Esophagus muscularis mucosa (tissue), 4 donors: ENCODE measurements around the gene HTRA1. TPM values are rescaled to one million over a fixed set of nuclear protein-coding genes. Genes with fewer than 3 reads are reported as not detected.

Experiments used
- DNase-seq: peaks from one replicate; pipeline ENCODE4 v3.0.0-alpha.2; 2017; ENCODE audit errors: extremely low spot score
- H3K27ac ChIP-seq, 4 donors: fragments of 200-600 bp; sonication (generic); replicated peaks in 1 of 4; 1 replicate in 3 of 4; 2 replicates in 1 of 4; pipeline ENCODE4 v1.5.1; 2016 to 2019; ENCODE audit warnings: mild to moderate bottlenecking in 1 of 4
- H3K27me3 ChIP-seq, 4 donors: fragments of 200-600 bp; sonication (generic); one replicate each; pipeline versions ENCODE4 v1.5.1 to v1.6.0; 2016 to 2019
- H3K36me3 ChIP-seq, 4 donors: fragments of 200-600 bp; sonication (generic); one replicate each; pipeline ENCODE4 v1.5.1; 2016 to 2019
- H3K4me1 ChIP-seq, 4 donors: fragments of 200-600 bp; sonication (generic); one replicate each; pipeline ENCODE4 v1.5.1; 2016 to 2019
- H3K4me3 ChIP-seq, 4 donors: fragments of 200-600 bp; sonication (generic); 1 replicate in 2 of 4; 2 replicates in 2 of 4; pipeline ENCODE4 v1.5.1; 2016 to 2019; ENCODE audit warnings: mild to moderate bottlenecking in 4 of 4, moderate library complexity in 1 of 4
- H3K9me3 ChIP-seq, 4 donors: fragments of 200-600 bp; sonication (generic); 1 replicate in 3 of 4; 2 replicates in 1 of 4; pipeline ENCODE4 v1.5.1; 2016 to 2019
- EP300 ChIP-seq: sonication (generic); formaldehyde crosslinking; IDR thresholded peaks from one replicate; pipeline ENCODE4 v1.6.1; 2017; ENCODE audit warnings: antibody characterized with exemption
- POLR2A ChIP-seq: fragments of 450-650 bp; IDR thresholded peaks from one replicate; pipeline ENCODE4 v1.6.1; 2017; ENCODE audit warnings: antibody characterized with exemption, moderate library complexity, mild to moderate bottlenecking, low read depth
- POLR2AphosphoS5 ChIP-seq, 2 donors: sonication (generic); formaldehyde crosslinking; IDR thresholded peaks; one replicate each; pipeline ENCODE4 v1.6.1; 2017; ENCODE audit warnings: antibody characterized with exemption in 2 of 2
- WGBS: methylation state at CpG from one replicate; pipeline ENCODE4 v1.1.5; 2018; 5-methylcytosine and 5-hydroxymethylcytosine counted together
- intact Hi-C: fragments of 100-400 bp; cut with DNase I; formaldehyde crosslinking; loops from one replicate; pipeline ENCODE4 v1.15.1; 2023
- total RNA-seq, 4 donors: library from RNA; depleted of rRNA; stranded (reverse); fragments of >200 nt; gene quantifications; one replicate each; pipeline versions ENCODE4 v1.1.0 to v1.2.1, GENCODE V29; 2016
- TF ChIP-seq, protein P1 (sequence below), 3 experiments: fragments of 200-600 bp in 2 of 3; fragments of 450-650 bp in 1 of 3; sonication (generic) in 2 of 3; IDR thresholded peaks; one replicate each; pipeline ENCODE4 v1.5.1; 2017 to 2019; ENCODE audit warnings: antibody characterized with exemption in 3 of 3, mild to moderate bottlenecking in 2 of 3, moderate library complexity in 1 of 3

The HTRA1 gene
- total RNA-seq, 4 donors from 2014 or later: 101 to 146 (median 109) TPM

DNA sequence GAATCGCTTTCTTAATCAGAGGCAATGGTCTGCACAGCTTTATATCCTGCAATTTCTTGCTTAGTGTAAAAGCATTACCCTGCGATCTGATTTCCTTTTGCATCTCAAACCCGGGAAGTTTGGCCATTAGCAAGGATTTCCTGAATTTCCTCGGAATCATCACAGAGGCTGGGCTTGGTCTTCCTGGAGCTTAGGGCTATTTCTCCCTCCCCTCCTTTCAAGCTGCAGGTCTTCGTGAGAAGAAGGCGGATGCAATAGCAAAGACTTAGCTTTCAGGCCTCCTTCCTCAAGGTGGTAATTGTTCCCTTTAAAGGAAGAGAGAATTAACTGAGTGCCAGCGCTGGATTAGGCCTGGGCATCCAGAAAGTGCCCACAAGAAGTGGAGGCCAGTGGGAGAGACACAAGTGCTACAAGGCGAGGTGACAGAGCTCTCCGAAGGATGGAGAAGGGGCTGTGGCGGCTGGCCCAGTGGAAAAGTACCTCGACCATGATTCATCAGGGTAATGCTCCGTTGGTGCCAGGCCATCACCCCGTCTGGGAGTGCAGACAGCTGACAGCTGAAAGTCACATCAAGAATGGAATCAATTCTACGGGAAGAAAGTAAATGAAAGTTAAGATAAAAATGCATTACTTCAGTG, 10.9 kb upstream of the HTRA1 start:
- no peak overlapping the region for H3K27ac ChIP-seq
- H3K4me3 ChIP-seq: no peak overlapping the region
- H3K4me1 ChIP-seq: peaks cover 9 to 10% (median 9%) of the 10 kb centered on the region in 4 donors
- H3K27me3 ChIP-seq: no peaks in the 10 kb centered on the region
- H3K36me3 ChIP-seq: no peaks in the 10 kb centered on the region
- 75% methylated on average over 14 of the region's 14 CpGs for WGBS
- H3K9me3 ChIP-seq: no peaks in the 10 kb centered on the region
- TF ChIP-seq, protein P1, sequence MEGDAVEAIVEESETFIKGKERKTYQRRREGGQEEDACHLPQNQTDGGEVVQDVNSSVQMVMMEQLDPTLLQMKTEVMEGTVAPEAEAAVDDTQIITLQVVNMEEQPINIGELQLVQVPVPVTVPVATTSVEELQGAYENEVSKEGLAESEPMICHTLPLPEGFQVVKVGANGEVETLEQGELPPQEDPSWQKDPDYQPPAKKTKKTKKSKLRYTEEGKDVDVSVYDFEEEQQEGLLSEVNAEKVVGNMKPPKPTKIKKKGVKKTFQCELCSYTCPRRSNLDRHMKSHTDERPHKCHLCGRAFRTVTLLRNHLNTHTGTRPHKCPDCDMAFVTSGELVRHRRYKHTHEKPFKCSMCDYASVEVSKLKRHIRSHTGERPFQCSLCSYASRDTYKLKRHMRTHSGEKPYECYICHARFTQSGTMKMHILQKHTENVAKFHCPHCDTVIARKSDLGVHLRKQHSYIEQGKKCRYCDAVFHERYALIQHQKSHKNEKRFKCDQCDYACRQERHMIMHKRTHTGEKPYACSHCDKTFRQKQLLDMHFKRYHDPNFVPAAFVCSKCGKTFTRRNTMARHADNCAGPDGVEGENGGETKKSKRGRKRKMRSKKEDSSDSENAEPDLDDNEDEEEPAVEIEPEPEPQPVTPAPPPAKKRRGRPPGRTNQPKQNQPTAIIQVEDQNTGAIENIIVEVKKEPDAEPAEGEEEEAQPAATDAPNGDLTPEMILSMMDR (IDR thresholded peaks at IDR 0.05): no peak
- TF ChIP-seq POLR2AphosphoS5 (IDR thresholded peaks at IDR 0.05): no peak
- peak; percentile 78 for DNase-seq
- intact Hi-C loops: no loop called here

DNA sequence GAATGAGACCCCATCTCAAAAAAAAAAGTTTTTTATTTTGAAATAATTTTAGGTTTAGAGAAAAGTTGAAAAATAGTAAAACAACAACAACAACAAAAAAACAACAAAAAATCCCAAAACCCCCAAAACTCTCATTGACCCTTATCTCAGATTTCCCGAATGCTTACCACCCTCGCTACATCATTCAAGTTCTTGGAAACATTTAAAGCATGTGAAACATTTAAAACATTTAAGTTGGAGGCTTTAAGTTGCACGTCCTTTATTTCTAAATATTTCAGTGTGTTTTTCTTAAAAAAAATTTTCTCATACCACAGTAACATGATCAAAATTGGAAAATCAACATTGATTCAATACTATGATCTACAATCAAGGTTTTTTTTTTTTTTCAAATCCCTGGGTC, 7.3 kb upstream of the HTRA1 start:
- Histone ChIP-seq H3K9me3 (no peaks in the 10 kb centered on the region), H3K4me3 (no peak overlapping the region), H3K27me3 (no peaks in the 10 kb centered on the region), H3K27ac (no peak overlapping the region), H3K4me1 (no peaks in the 10 kb centered on the region), H3K36me3 (no peaks in the 10 kb centered on the region)
- intact Hi-C loops: no loop called here
- WGBS: 93% methylated on average over 3 of the region's 3 CpGs
- TF ChIP-seq, protein P1 (IDR thresholded peaks at IDR 0.05): no peak
- no peak for DNase-seq

DNA sequence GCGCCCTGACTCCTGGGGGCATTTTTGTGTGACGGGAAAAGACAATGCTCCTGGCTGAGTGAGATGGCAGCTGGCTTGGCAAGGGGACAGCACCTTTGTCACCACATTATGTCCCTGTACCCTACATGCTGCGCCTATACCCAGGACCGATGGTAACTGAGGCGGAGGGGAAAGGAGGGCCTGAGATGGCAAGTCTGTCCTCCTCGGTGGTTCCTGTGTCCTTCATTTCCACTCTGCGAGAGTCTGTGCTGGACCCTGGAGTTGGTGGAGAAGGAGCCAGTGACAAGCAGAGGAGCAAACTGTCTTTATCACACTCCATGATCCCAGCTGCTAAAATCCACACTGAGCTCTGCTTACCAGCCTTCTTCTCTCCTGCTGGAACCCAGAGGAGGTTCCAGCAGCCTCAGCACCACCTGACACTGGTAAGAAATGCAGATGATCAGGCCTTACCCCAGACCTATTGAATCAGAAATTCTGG, 6.7 kb upstream of the HTRA1 start, which contains the start of gene ARMS2:
ARMS2 (plus strand) TSS at position 51 of the 478 bp plus-strand sequence; CDS start at position 126, 75 bp downstream.
- peaks cover 0 to under 1% (median 0%) of the 10 kb centered on the region in 4 donors for H3K4me1 ChIP-seq
- intact Hi-C loops: no loop called here
- H3K27ac ChIP-seq: no peak within 1 kb of the TSS
- H3K36me3 ChIP-seq: no peaks in the 10 kb centered on the region
- peak; percentile 91 for DNase-seq
- no peaks in the 10 kb centered on the region for H3K9me3 ChIP-seq
- WGBS: 95% methylated on average over 7 of the region's 7 CpGs
- TF ChIP-seq POLR2AphosphoS5 (IDR thresholded peaks at IDR 0.05) (no peak), POLR2A (no peak), EP300 (no peak)
- TF ChIP-seq, protein P1 (IDR thresholded peaks at IDR 0.05): no peak
- H3K4me3 ChIP-seq: no peak within 1 kb of the TSS
- no peaks in the 10 kb centered on the region for H3K27me3 ChIP-seq

DNA sequence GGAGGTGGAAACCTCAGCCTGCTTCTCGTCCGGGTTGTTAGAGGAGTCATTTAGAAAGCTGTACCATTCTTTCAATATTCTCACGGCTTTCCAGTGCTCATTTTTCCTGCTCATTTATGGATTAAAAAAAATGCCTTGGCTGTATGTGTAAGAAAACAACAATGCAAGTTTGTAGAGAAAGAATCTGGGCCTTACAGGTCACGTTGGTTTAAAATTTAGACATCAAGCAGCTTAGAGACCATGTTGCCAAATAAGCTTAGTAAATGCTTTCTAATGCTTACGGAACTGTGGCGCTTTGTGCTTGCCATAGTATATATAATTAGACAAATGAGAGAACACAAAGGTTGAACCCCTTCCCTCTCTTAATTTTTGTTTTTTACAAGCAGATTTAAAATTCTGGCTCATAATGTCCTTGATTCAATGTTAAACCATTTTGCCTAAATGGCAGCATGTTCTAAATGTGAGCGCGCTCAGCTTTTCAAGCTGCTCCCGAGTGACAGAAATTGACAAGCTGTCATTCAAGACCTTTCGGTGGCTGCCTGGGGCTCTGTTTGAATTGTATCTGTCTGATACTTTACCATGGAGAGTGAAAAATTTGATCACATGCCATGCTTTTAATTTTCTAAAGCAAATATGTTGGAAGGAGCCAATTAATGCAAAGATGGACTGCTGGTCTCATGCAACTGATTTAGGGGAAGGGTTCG, 5.8 kb upstream of the HTRA1 start:
- intact Hi-C loops: no loop called here
- no peaks in the 10 kb centered on the region for H3K36me3 ChIP-seq
- TF ChIP-seq EP300: no peak
- peaks cover 0 to 9% (median 6%) of the 10 kb centered on the region in 4 donors for H3K4me1 ChIP-seq
- H3K27ac ChIP-seq: no peak overlapping the region
- H3K27me3 ChIP-seq: no peaks in the 10 kb centered on the region
- peak; percentile 53 for DNase-seq
- no peaks in the 10 kb centered on the region for H3K9me3 ChIP-seq
- no peak overlapping the region for H3K4me3 ChIP-seq
- WGBS: 90% methylated on average over 11 of the region's 11 CpGs

DNA sequence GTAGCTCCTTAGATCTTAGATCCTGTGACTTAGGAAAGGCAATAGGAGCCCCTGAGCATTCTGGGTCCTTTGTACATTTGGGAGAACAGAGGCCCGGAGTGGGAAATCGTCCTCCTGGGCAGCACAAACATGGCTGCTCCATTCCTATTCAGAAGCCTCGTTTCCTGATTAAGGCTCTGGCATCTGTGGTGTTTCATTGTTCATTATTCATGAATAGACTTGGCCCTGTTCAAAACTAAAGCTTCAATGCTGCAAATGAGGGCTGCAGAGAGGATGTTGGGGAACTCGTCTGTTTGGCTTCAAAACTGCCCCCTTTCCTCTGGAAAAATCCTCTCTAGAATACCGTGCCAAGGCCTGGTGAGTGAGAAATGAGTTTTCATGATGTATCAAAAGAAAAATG, 3.4 kb upstream of the HTRA1 start:
- intact Hi-C loops: no loop called here
- H3K27me3 ChIP-seq: no peaks in the 10 kb centered on the region
- TF ChIP-seq POLR2AphosphoS5 (IDR thresholded peaks at IDR 0.05) (no peak), EP300 (no peak), POLR2A (no peak)
- TF ChIP-seq, protein P1 (IDR thresholded peaks at IDR 0.05): no peak
- no peak overlapping the region for H3K4me3 ChIP-seq
- H3K9me3 ChIP-seq: no peaks in the 10 kb centered on the region
- 81% methylated on average over 5 of the region's 5 CpGs for WGBS
- H3K27ac ChIP-seq: no peak overlapping the region
- H3K4me1 ChIP-seq: peaks cover under 1 to 17% (median 11%) of the 10 kb centered on the region in 4 donors
- H3K36me3 ChIP-seq: no peaks in the 10 kb centered on the region
- no peak for DNase-seq
